GM19025 (cell line): ENCODE measurements around the gene PBX3.

ENCODE experiments used
- ATAC-seq: cut with Tn5 transposase; IDR thresholded peaks from one replicate; pipeline ENCODE4 v1.9.1; 2021; ENCODE audit warnings: mild to moderate bottlenecking, low read depth, moderate library complexity; ENCODE audit not compliant: unreplicated experiment

PBX3 gene

DNA sequence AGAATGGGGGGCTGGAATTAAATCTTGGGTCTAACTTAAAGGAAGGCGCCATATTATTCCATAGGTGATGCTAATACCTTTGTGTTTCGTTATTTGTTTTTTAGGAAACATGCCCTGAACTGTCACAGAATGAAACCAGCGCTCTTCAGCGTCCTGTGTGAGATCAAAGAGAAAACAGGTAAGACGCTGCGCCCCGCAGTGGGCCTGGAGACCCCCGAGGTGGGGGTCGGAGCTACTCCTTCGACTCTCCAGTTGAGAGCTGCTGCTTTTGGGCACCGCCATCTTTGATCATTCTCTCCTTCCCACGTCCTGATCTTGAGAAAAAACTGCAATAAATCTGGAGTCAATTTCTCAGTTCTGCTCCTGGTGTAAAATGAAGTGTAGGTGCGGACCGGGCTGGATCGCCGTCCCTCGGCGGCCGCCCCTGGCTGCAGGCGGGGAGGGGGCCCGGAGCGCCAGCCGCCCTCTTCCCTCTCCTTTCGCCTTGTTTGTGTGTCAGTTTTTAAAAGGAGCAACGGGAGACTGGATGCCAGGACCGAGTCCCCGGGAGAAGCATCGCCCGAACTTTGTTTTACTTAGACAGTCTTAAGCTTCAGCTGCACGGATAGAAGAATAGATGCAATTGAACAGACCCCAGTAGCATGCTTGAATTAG, 1.4 kb downstream of the PBX3 start:
- ATAC-seq, result no peak

DNA sequence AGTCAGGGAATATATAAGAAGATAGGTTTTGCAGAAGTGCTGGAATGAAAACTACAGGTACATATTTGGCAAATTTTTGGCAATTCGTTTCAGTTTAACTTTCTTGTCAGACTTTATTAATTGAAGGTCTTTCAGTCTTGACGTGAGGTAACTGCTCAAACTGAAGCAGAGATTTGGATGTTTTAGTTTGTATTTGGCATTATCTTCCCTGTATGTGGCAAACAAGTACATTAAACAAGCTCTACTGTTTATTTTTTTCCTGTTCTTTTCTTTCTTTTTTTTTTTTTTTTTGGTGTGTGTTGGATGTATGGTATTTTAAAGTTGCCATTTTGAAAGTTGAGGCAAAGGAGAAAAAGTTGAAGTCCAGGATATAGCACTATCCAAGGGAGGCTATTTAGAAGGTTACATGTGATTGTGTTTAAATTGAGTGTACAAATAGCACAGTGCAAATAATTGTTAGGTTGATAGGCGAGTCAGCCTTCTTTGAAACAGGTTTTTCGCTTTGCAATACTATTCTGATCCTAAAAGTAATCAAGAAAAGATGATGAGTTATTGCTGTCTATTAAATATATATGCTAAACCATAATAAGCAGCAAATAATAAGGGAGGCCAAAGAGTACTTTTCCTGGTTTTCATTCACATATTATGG, 2.2 kb downstream of the PBX3 start:
- ATAC-seq, result no peak

DNA sequence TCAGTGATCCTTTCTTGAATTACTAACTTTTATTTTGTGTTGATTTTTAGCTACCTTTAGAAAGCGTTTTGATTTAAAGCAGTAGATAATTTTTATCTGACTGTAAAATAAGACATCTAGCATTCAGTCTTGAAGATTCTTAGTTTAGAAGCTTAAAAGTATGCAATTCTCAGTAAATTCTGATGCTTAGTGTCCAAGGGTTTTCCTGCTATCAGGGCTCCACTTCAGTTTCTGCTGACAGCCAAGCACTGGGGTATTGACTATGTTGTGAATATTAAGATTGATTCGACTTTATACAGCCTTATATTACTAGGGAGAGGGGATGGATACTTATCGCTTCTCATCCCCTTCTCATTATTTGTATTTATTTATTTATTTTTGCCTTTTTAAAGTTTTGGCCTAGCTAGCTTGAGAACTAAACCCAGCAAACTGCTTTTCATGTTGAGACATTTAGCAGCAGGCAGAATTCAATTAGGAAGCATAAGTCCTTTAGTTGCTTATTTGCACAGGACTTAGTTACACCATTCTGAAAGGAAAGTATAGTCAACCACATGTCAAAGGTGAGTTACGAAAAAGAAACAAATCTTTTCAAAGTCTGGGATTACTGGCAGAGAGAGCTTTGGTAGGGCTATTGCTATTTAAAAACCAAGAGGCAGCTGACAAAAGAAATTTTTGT, 2.9 kb downstream of the PBX3 start:
- ATAC-seq, result no peak

DNA sequence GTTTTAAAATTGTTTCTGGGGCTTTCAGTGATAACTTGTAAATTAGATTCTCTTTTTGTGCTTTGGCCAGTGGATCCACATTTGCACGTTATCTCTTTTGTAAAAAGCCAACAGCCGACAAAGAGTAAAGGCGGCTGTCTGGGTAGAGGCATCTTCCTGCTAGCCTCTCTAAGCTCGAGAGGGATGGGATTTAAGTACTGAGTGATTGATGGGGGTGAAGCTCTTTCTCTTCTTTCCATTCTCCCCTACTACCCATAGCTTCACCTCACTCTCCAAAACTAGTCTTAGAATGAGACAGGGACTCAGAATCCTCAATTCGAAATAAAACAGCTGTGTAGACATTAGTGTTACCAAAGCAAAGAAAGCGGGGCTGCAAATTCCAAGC, 3.4 kb downstream of the PBX3 start:
- no peak for ATAC-seq

DNA sequence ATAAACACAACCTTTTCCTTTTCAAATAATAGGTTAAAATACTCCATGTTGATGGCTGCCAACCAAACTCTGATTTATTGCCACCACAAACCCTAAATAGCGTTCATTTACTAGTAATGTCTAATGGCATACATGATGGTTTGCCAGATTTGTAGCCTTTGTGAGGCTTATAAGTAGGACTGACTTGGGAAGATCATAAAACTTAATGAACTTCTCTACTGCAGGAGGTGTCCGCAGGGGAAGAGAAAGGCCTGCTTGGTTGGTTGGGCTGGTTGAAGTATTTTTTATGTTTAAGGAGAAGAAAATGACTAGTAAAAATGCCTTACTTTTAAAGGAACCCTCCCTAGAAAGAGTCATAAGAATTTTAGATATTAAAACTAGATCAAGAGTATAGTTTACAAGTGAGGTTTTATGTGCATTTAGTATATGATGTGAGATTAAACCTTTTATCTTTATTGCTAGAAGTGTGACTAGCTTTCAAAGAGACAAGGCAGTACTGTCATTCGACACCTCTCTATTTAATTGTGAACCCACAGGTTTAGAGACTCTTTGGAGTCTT, 5.0 kb downstream of the PBX3 start:
- ATAC-seq, result no peak

DNA sequence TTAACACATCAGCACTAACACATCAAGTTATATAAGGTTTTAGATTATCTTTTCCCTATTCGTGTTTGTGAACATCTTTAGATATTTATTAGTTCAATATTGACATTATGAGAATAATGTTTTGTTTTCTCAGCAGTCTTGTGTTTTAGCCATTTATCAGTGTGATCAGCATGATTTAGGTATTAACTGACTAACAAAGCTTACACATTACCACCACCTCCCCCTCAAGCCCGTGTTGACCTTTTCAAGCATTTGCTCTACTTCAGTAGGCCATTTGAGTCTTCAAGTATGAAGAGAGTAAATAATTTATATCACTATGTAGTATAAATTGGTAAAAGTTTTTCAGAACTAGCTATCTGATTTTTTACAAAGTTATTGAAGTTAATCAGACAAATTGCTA, 6.9 kb downstream of the PBX3 start:
- ATAC-seq, result no peak

DNA sequence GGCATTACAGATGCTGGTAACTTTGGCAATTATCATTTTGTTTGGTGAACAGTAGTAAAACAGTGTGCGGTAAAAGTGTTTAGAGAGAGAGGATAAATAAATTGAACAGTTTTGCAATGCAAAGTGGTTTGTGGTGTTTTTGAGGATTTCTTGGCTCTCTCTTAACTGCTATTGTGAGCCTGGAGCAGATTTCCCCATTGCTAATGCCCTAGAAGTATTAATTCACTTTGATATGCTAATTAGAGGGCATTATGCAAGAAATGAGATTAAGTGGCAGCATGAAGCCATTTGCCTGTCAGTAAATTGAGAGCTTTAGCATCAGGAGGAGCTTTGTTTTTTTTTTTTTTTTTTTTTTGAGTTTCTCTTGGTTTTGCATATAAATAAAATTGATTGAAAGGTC, 8.2 kb downstream of the PBX3 start:
- no peak for ATAC-seq

DNA sequence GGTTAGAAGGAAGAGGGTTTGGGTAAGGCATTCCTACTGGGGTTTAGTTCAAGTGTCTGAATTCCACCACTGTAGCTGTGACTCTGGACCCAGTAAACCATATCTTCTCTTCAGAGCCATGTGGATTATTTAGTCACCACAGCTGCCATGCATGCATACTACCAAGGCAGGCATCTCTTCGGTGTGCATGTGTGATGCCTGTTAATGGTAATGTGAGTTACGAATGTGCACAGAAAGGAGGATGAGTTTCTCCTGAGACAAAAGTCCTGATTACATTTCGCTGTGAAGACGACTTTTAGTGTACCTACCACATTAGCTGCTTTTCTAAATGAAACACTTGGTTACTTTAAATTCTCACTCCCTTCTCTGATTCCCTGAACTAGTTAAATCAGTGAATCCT, 9.3 kb downstream of the PBX3 start:
- no peak for ATAC-seq

DNA sequence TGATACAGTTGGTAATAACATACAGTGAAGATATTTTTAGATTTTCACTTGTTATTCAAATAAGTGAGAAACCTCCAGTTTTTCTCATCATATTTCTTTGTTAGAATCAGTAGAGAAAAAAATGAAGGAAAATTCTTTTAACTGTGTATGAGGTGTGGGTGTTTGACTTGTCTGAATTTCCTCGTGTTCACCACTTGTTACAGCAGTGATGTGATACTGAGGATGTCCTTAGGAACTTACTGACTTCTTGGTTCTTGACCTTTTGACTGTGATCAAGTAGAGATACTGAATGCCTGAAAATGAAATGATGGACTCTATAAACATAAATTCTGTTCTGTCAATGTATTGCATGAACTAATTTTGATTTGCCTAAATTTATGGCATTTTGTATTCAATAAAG, 10.7 kb downstream of the PBX3 start:
- no peak for ATAC-seq

DNA sequence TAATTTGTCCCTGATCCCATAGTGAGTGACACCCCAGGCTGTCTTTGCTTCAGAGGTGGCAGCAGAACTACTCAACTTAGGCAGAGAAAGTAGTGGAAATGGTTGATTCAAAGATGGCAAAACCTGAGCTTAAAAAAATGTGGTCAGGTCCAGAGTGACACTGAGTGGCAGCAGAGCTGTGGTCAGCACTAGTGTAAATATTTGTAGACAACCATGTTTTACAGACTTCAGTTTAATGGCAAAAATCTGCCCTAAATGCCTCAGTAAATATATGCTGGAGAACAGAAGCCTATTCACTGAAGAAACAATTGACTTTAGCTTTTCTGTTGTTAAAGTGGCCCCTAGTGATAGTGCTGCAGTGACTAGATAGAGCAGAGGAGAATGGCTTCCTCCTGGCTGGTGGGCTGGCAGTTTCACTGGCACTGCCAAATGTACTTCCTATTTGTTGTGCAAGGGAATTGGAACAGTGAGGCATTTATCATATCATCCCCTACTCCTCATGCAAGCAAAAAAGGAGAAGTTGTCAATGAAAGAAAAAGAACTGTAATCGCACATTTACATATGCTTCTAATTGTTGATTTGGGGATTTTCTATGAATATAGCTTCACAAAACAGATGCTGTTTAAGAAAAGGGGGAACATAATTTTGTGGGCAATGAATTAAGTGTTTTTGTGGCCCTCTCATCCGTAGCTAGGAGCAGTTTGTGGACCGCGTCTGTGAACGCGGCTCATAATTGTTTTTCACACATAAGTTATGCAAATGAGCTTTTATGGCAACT, 12.0 kb downstream of the PBX3 start:
- ATAC-seq, result no peak

DNA sequence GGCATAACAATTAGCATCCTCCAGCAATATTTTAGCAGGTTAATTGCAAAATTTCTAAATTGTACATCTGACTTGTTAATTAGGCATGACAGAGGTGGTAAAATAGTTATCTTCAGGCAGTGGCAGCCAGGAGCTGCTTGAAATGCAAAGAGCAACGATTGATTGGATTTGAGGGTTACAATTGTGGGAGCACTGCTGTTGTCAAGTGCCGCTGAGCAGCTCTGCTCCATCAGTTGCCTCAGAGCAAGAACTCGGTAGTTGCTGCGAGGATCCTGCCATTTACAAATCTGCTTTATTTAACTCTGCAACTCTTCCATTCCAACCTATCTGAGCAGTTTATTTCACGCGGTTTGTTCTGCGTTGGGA, 12.6 kb downstream of the PBX3 start:
- no peak for ATAC-seq

DNA sequence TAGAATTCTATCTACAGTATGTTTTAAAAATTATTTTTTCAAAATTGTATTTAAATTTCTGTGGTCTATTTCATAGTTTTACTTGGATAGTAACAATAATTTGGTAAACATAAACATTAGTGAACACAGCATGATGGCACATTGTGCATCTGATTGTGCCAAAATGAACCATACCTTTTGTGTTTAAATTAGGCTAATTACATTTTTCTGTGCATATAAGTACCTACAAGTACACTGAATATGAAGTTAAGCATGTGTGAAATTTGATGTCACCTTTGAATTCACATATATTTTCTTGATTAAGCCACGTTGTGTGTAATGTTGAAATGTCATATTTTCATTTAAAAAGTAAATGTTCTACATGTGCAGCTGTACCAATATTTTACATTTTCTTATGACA, 13.4 kb downstream of the PBX3 start:
- no peak for ATAC-seq

DNA sequence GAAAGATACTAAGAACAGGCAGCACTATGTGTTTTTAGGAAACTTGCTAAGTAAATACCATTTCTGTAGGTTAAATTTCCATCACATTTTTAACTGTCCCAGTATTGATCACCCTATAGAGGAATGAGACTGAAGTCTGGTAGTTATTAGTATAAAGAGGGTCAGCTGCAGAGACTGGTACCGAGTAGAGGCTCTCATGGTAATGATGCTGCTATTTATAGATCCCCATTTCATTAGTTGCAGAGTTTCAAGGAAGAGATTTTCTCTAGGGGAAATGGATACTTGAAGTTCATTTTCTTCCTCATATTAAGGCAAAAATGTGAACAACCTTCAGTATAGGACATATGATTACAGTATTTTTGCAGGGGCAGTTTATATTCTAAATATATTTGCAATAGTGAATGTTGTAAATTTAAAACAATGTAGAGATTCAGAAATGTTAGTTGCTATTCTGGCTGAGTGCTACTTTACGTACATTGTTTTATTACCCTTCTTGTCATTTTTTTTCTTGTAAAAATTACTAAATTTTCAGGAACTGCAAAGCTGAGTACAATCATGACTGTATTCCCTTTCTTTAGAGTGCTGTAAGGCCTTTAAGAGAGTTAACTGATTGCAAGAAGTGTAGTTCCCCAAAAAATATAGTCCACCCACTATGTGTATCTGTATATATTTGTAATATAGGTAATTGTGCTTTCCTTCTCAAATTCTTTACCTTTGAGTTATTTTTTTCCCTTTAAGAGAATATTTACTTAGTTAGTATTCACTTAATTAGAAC, 14.7 kb downstream of the PBX3 start:
- no peak for ATAC-seq

DNA sequence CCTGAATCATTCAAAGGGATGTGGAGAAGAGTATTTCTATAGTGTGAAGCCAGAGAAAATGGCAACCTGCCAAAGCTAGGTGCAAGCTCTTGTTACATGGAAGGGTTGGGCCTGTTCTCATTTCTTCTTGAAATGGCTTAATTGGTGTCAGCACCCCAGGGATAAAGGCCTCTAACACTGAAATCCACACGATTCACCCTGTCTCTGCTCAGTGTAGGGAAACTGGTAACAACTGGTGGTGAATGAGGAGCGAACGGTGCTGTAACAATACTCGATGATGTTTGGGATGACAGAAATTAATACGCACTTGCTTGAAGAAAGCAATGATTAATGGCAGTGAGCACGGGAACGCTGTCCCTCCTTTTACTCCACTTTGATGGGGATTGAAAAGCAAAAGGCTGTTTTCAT, 16.2 kb downstream of the PBX3 start:
- ATAC-seq, result no peak

DNA sequence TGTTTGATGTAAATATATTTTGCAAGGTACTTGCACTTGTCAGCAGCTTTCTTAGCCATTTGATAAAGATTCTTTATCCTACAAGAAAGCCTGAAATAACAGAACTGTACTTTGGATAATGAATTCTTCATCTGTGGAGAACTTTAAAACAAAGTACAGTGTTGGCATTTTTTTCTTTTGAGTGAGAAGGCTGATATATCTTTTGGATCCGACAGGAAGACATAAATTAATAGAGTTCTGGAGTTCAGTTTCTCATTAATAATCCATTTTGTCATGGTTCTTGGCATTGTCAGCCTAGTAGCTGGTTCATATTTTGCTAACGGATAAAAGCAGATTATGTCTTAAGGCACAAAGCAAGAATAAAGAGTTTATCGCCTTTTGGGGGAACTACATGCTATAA, 17.0 kb downstream of the PBX3 start:
- ATAC-seq, result no peak

DNA sequence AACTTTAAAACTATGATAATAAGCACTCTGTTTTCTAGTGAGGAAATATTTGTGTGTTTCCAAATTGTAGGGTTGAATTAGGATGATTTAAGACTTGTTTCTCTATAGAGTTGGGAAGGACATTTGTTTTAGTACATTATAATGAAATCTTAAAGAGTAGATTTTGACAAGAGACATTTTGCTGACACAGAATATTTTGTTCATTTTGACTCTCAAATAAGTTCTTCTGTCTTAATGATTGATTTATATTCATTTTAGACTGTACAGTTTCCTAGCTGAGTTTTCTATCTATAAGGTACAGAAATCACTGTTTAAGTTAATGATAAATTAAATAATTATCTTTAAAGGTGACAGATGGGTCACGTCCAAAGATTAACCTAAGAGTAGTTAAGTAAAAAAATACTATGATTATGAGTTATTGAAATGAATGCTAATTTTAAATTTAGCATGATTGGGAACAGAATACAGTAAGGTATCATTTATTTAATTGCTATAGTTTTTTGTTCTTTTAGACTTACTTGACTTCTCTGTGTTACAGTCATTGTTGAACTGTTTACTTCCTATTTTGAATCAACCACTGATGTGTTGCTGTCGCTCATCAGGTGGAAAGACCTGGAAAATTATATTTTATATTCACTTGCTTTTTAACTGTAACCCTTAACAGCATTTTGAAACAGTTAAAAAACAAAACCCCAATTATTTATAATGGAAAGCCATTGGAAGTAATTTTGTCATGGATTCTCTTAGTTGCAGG, 19.5 kb downstream of the PBX3 start:
- no peak for ATAC-seq

DNA sequence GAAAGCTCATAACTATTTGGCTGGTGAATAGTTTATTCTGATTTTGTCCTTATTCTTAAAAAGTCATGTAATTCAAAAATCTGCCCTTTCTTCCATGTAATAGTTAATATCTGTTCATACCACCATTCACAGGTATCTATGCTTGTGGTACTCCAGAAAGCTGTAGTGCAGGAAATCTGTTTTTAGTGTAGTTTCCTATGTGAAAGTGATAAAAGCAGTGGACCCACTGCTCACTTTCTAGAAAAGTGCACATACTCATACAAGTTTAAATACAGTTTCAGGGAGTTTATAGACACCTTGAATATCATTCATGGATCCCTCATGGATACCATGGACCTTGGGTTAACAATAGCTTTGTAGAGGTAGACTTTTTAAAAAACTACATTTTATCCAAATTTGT, 20.2 kb downstream of the PBX3 start:
- ATAC-seq, result no peak

DNA sequence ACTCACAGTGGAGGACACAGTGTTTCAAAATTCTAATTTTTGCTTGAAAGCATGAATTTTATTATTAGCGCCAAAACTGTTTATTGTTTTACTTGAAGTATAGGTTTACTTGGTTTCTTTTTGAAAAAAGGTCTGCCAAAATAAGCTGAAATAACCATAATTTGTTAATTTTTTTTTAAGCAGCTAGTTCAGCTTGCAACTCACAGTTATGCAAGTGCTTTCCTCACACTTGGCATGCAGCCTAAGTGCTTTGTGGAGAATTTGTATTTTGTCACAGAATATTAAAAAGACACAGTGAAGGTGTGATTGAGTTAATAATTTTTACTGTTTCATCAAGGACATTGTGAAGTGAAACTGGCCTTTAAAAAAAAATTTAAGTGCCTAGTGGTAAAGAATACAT, 21.6 kb downstream of the PBX3 start:
- ATAC-seq, result no peak

DNA sequence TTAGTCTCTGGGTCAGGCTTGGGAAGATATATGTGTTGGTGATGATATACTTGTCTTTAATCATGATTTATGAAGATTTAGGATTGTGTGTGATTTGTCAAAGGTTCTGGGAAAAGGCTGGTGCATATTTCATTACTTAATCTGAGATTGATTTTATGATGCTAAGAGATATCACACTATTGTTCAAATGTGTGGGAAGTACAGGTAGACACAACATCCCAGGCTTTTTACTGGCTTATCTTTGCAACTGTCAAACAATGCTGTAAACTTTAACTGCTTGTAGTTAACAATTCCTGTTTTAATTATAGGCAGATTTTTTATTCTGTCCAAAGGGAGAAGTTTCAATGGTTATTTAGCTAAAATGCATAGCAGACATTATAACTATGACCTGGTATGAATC, 23.9 kb downstream of the PBX3 start:
- no peak for ATAC-seq

DNA sequence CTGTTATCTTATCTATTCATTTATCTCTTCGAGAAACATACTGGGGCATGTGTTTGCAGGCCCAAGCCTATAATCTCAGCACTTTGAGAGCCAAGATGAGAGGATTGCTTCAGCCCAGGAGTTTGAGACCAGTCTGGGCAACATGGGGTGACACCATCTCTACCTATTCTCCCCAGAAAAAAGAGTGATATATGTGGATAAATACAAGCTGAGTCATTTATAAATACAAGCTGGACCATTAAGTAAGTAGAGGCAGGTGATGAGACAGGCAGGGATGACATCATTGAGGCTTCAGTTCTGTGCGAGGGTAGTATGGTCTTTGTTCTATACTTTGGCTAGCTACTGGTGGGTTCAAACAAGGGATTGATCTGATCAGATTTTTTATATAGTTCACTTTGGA, 25.6 kb downstream of the PBX3 start:
- ATAC-seq, result no peak
